Epithelial cell of esophagus (primary cell): ENCODE measurements around the gene SSNA1.

Experiments
- DNase-seq: peaks from one replicate; pipeline ENCODE4 v3.0.0; 2010; ENCODE audit warnings: low read depth
- H3K4me3 ChIP-seq: 2 replicates; pipeline ENCODE4 v1.5.1; 2011; ENCODE audit warnings: mild to moderate bottlenecking, low read length, control low read depth
- TF ChIP-seq, protein P1 (sequence below): IDR thresholded peaks from 2 replicates; pipeline ENCODE4 v1.5.1; 2011; ENCODE audit warnings: low read depth, mild to moderate bottlenecking, low read length, control low read depth, inconsistent platforms; ENCODE audit not compliant: insufficient read depth; ENCODE audit errors: missing control alignments

Gene SSNA1

DNA sequence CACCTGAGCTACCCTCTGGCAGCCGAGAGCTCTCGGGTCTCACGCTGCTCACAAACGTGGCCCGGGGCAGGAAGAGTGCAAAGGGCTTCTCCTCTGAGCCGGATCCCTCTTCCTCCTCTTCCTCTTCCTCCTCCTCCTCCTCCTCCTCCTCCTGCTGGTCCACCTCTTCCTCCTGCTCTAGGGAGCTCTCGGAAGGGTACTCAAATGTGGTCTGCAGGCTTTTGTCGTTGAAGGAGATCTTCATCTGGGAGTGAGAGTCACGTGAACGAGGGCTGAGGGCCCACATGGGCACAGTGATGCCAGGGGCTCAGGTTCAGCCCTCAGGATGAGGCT, 3.9 kb downstream of the SSNA1 start:
- TF ChIP-seq, protein P1, sequence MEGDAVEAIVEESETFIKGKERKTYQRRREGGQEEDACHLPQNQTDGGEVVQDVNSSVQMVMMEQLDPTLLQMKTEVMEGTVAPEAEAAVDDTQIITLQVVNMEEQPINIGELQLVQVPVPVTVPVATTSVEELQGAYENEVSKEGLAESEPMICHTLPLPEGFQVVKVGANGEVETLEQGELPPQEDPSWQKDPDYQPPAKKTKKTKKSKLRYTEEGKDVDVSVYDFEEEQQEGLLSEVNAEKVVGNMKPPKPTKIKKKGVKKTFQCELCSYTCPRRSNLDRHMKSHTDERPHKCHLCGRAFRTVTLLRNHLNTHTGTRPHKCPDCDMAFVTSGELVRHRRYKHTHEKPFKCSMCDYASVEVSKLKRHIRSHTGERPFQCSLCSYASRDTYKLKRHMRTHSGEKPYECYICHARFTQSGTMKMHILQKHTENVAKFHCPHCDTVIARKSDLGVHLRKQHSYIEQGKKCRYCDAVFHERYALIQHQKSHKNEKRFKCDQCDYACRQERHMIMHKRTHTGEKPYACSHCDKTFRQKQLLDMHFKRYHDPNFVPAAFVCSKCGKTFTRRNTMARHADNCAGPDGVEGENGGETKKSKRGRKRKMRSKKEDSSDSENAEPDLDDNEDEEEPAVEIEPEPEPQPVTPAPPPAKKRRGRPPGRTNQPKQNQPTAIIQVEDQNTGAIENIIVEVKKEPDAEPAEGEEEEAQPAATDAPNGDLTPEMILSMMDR: no peak
- no peak overlapping the region for H3K4me3 ChIP-seq
- no peak for DNase-seq

DNA sequence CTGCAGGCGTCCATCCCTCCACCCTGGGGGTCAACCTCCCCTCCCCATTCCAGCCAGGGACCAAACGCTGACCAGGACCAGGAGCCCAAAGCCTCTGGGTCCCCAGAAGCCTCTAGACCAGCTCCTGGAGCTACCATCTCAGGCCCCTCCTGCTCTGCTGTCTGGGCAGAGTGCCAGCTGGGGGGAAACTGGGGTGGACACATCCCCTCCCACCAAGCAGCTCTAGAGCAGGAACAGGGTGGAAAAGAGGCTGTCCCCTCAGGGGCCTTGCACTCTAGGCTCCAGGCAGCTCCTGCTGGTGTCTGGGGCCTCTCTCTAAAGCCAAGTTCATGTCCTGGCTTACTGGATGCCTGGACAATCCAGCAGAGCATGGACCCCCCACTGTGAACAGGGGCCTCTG, 4.4 kb downstream of the SSNA1 start:
- TF ChIP-seq, protein P1: no peak
- no peak overlapping the region for H3K4me3 ChIP-seq
- no peak for DNase-seq

DNA sequence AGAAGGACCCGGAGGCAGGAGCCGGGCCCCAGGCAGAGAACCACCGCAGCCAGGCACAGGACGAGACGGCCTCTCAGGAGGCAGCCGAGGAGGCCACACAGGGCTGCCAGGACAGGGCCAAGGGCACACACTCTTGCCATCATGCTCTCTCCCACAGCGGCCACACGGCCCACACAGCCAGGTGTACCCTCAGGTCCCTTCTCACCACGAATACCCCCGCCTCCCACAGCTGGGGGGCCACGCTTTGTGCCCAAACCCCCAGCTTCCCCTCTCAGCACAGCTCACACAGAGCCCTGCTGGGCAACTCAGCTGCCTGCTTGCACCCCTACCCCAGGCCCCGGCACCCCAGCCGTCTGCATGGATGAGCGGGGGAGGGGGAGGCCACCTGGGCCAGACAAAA, 5.3 kb downstream of the SSNA1 start:
- DNase-seq: no peak
- H3K4me3 ChIP-seq: no peak overlapping the region
- TF ChIP-seq, protein P1: no peak

- TF ChIP-seq, protein P1: no peak
- no peak overlapping the region for H3K4me3 ChIP-seq
- DNase-seq: no peak
These were observed 5.9 kb downstream of the SSNA1 start for GRCh38 chr9:137194388-137194787.

DNA sequence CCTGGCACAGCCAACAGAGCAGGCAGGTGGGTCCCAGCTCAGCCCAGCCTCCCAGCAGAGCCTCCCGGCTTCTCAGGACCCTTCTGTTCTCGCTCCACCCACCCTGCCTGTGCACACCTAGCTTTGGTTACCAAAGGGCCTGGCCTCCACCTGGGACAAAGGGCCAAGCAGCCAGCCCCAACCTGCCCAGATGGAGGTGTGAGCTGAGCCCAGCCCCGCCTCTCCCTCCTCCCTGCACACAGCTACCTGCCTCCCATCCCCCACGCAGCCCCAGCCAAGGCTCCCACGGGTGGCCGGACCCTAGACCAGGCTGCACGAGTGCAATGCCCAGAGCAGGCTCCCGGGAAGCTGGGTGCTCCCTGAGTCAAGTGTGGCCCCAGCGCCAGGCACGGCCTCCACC, 6.4 kb downstream of the SSNA1 start:
- H3K4me3 ChIP-seq: no peak overlapping the region
- peak; percentile 33 for DNase-seq
- TF ChIP-seq, protein P1: no peak

GRCh38 chr9:137195525-137196220, 7.2 kb downstream of the SSNA1 start:
- no peak overlapping the region for H3K4me3 ChIP-seq
- peak; percentile 30 for DNase-seq
- TF ChIP-seq, protein P1: no peak
